Measurements from ENCODE around the gene GADD45B. TPM values are rescaled to one million over a fixed set of nuclear protein-coding genes. Genes with fewer than 3 reads are reported as not detected.

The GADD45B gene
- total RNA-seq, 6 experiments from 2014 or later: 35.5 to 55.7 (median 39.1) TPM

DNA sequence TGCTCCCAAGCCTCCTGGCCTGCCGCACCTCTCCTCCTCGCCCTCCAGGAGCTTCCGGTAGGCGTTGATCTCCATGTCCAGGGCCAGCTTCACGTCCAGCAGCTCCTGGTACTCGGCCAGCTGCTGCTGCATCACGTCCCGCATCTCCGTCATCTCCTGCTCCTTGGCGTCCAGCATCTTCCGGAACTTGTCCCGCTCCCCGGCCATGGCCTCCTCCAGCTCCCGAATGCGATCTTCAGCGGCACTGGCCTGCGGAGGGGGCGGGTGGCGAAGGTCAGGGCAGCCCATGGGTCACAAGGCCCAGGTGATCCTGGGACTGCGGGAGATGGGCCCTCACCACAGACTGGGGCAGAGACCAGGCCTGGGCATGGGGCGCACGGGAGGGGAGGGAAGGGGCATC lies 41.7 kb upstream of the GADD45B start:
- Mint-ChIP-seq H3K4me3 (no peak overlapping the region), H3K36me3 (ENCODE audit: low read depth) (peaks cover 9% of the 10 kb centered on the region; the same call in 1 of the 2 replicates), H3K27ac (no peak overlapping the region), H3K9me3 (no peaks in the 10 kb centered on the region), H3K27me3 (ENCODE audit: insufficient read depth) (no peaks in the 10 kb centered on the region), H3K4me1 (ENCODE audit: low read depth) (no peaks in the 10 kb centered on the region)
- TF ChIP-seq, protein P1, sequence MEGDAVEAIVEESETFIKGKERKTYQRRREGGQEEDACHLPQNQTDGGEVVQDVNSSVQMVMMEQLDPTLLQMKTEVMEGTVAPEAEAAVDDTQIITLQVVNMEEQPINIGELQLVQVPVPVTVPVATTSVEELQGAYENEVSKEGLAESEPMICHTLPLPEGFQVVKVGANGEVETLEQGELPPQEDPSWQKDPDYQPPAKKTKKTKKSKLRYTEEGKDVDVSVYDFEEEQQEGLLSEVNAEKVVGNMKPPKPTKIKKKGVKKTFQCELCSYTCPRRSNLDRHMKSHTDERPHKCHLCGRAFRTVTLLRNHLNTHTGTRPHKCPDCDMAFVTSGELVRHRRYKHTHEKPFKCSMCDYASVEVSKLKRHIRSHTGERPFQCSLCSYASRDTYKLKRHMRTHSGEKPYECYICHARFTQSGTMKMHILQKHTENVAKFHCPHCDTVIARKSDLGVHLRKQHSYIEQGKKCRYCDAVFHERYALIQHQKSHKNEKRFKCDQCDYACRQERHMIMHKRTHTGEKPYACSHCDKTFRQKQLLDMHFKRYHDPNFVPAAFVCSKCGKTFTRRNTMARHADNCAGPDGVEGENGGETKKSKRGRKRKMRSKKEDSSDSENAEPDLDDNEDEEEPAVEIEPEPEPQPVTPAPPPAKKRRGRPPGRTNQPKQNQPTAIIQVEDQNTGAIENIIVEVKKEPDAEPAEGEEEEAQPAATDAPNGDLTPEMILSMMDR (IDR thresholded peaks at IDR 0.05): no peak
- DNase-seq: no peak

DNA sequence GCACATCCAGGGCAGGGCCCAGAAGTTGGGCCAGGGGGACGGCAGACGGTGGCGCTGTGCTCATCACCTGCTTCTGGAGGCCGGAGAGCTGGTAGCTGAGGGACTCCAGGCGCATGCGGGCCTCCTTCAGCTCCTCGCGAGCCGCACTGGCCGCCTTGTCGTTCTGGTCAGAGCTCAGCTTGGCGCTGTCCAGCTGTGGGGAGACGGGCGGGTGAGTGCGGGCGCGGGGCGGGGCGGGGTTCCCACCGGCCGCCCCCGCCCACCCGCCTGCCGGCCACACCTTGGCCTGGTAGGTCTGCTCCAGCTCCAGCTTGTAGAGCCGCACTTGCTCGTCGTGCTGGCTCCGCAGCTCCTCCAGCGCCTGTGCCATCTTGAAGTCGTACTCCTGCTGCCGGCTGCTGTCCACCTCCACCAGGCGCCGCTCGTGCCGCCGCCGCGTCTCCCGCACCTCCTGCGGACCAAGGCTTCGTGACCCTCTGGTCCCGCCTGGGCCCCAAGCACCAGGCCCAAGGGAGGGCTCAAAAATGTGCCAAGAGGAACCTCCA lies 41.1 kb upstream of the GADD45B start:
- Mint-ChIP-seq H3K9me3 (no peaks in the 10 kb centered on the region), H3K36me3 (ENCODE audit: low read depth) (peaks cover 6% of the 10 kb centered on the region; the same call in 1 of the 2 replicates), H3K27me3 (ENCODE audit: insufficient read depth) (no peaks in the 10 kb centered on the region), H3K27ac (no peak overlapping the region), H3K4me1 (ENCODE audit: low read depth) (no peaks in the 10 kb centered on the region), H3K4me3 (no peak overlapping the region)
- DNase-seq: no peak
- TF ChIP-seq, protein P1 (IDR thresholded peaks at IDR 0.05): no peak

DNA sequence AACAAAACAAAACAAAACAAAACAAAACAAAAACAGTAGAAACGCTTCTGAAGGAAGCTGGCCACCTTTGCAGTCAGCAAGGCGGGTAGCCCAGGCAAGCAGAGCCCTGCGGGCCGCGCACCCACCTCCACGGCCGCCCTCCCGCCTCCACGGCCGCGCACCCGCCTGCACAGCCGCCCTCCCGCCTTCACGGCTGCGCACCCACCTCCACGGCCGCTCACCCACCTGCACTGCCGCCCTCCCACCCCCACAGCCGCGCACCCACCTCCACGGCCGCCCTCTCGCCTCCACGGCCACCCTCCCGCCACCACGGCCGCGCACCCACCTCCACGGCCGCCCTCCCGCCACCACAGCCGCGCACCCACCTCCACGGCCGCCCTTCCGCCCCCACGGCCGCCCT lies 39.5 kb upstream of the GADD45B start:
- Mint-ChIP-seq H3K36me3 (ENCODE audit: low read depth) (peaks cover 12% of the 10 kb centered on the region), H3K9me3 (no peaks in the 10 kb centered on the region), H3K27ac (no peak overlapping the region), H3K27me3 (ENCODE audit: insufficient read depth) (no peaks in the 10 kb centered on the region), H3K4me1 (ENCODE audit: low read depth) (no peaks in the 10 kb centered on the region), H3K4me3 (no peak overlapping the region)
- no peak for DNase-seq
- TF ChIP-seq, protein P1 (IDR thresholded peaks at IDR 0.05): no peak

DNA sequence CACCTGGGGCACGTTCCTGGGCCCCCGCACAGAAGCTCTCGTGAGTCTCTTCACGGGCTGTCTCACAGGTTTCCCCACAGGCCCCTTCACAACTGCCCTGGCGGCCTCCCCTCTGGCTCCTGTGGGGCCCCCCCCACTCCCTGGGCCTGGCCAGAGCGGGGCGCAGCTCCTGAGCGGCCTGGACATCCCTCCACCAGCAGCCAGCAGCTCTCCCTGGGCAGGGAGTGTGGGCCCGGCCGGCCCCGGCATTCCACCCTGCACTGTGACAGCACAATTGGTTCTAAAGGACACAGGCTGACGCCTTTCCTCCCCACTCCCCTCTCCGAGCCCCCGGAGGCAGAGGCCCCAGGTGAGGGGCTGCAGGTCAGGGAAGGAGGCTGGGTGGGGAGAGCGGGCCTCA lies 39.0 kb upstream of the GADD45B start:
- Mint-ChIP-seq H3K9me3 (no peaks in the 10 kb centered on the region), H3K36me3 (ENCODE audit: low read depth) (peaks cover 12% of the 10 kb centered on the region), H3K27ac (no peak overlapping the region), H3K4me1 (ENCODE audit: low read depth) (no peaks in the 10 kb centered on the region), H3K4me3 (no peak overlapping the region), H3K27me3 (ENCODE audit: insufficient read depth) (no peaks in the 10 kb centered on the region)
- DNase-seq: no peak
- TF ChIP-seq, protein P1 (IDR thresholded peaks at IDR 0.05): no peak

DNA sequence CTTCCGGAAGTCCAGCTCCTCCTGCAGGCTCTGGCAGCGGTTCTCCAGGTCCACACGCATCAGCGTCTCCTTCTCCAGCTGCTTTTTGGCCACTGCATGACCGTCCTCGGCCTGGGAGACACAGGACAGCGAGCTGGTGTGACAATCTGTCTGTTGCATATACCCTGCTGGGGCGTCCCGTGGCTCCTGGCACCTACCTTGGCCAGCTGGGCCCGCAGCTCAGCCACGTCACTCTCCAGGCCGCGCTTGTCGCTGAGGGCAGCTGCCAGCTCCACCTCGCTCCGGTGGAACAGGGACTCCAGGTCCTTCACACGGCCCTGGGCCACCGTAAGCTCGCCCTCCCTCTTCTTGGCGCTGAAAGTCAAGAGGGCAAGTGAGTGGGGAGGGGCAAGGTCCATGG lies 37.7 kb upstream of the GADD45B start:
- TF ChIP-seq, protein P1 (IDR thresholded peaks at IDR 0.05): no peak
- Mint-ChIP-seq H3K27me3 (ENCODE audit: insufficient read depth) (no peaks in the 10 kb centered on the region), H3K4me3 (no peak overlapping the region), H3K4me1 (ENCODE audit: low read depth) (no peaks in the 10 kb centered on the region), H3K9me3 (no peaks in the 10 kb centered on the region), H3K36me3 (ENCODE audit: low read depth) (peaks cover 12% of the 10 kb centered on the region), H3K27ac (no peak overlapping the region)
- DNase-seq: no peak

Data from HFFc6 (cell line).